HG03159 (cell line): ENCODE measurements around the gene DPCD.

Experiments
- ATAC-seq: cut with Tn5 transposase; IDR thresholded peaks from one replicate; pipeline ENCODE4 v1.9.1; 2021; ENCODE audit warnings: mild to moderate bottlenecking, moderate library complexity; ENCODE audit not compliant: unreplicated experiment

DPCD gene

DNA sequence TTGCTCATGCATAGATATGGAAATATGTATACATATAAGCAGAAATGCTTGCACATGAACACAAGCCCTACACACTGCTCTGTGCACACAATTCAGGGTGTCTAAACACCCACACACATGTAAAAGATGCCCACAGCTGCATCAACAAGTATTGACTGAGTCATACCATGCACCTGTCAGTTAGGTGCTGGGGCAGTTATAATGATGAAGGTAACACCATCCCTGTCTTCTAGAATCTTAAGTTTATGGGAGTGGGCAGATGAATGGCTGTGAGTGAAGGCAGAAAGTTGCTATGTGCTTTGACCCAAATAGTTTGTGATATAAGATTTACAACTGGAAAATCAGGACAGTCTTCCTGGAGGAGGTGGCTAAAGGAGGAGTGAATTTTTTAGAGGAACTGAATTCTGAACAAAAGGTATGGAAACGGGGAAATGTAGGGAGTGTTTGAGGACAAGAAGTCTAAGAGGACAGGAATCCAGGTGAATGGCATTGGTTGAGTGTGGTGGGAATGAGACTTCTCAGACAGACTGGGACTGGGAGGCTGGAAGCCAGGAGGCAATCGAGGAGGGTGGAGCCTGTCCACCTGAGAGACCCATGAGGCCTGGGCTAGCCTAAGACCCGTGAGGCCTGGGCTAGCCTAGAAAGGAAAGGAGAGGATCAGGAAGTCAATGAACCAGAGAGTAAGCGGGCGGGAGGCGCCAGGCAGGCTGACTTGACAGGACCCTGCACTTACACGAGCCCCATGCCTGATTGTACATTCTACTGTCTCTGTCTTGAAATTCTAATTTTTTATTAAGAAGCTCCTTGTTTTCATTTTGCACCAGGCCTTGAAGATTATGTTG is 20.7 kb upstream of the DPCD start:
- ATAC-seq = no peak

GRCh38 chr10:101568054-101568745 is 19.9 kb upstream of the DPCD start:
- ATAC-seq = no peak

GRCh38 chr10:101569323-101569621 is 18.8 kb upstream of the DPCD start:
- no peak for ATAC-seq

DNA sequence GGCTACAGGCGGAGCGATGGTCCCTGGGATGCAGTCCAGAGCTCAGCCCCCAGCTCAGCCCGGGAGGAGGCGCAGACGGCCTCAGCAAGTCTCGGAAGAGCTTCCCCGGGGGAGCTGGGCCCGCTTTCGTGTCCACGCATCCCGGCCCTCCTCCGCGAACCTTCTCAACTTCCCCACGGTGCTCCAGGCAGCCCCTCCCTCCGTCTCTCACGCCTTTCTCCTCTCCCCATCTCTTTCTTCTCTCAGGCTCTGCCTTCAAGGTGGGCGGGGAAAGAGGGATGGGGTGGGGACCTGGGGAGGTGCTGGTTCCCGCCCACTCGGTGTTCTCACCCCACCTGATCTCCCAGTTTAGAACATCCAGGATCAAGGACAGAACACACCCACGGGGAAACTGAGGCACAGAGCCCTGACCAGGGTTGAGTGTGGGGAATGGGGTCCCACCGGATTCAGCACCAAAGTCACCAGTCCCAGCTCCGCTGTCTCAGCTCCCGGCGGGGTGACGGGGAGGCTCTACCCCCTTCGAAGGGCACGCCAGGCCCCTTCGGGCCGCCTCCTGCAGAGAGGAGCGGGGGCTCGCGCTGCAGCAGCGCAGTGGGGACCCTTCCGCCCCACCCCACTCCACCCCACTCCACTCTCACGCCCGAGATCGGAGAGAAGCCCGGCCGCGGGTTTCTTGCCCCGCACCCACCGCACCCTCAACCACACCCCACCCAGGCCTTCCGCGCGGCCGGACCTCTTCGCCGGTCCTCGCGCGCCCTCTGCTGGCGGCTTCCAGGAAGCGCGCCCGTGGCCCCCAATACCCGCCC is 18.3 kb upstream of the DPCD start:
- peak; percentile 58 for ATAC-seq

- ATAC-seq = peak; percentile 11
These were observed 17.5 kb upstream of the DPCD start for GRCh38 chr10:101570428-101571270.

GRCh38 chr10:101571271-101571925 is 16.7 kb upstream of the DPCD start:
- no peak for ATAC-seq

- no peak for ATAC-seq
These were observed 16.0 kb upstream of the DPCD start for GRCh38 chr10:101572126-101572525.

- ATAC-seq = no peak
These were observed 15.3 kb upstream of the DPCD start for GRCh38 chr10:101572785-101573184.

DNA sequence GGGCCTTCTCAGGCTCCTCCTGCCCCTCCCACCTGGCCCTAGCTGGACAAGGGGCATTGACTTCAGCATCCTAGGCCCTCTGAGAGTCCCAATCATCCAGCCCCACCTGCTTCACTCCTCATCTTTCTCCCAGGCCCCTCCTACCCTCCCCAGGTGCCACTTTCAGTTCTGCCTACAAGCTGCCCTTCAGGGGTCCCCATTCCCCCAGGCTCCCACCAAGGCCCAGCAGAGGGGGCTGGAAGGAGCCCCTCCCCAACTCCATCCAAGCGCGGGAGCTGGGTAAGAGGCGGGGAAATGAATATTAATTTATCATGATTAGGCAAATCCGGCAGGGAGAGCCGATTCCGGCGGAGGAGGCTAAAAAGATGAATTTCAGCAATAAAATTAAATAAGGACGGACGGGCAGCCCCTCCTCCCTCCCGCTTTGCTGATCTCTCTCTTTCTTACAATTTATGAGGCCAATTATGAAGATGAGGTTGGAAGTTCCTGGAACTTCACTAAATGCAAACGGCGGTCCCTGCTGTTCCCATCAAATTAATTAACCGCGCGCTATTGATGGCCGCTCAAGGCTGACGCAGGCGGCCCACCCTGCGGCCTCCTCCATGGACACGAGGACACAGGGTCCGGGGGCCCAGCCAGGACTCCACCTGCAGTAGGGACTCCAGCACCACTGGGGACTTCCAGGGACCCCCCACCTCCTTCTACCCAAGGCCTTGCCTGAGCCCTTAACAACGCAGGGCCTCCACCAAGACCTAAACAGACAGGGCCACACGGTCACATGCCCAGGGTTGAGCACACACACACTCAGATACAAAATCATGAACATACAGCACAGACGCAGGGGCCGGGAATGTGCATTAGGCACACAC is 14.0 kb upstream of the DPCD start:
- ATAC-seq = no peak

DNA sequence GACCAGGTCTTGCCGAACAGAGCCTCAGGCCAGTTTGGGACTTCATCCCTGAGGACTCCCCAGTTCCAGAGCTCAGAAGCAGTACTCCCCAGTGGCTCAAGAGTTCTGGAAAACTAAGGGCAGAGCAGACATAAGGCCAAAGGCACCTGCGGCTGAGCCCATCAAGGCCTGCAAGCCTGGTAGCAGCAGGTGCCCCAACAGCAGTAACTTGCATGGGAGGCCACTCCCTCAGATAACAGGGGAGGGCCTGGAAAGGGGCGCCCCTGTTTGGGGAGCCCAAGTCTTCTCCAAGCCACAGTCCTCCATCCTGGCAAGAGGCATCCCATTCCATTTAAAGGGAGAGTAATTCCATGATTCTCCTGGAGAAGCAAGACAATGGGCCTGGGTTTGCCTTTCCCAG is 13.0 kb upstream of the DPCD start:
- no peak for ATAC-seq

- no peak for ATAC-seq
These were observed 12.4 kb upstream of the DPCD start for GRCh38 chr10:101575580-101576210.

- no peak for ATAC-seq
These were observed 11.8 kb upstream of the DPCD start for GRCh38 chr10:101576211-101576863.

GRCh38 chr10:101577121-101577871 is 10.8 kb upstream of the DPCD start:
- ATAC-seq = no peak

GRCh38 chr10:101578192-101578591 is 9.9 kb upstream of the DPCD start:
- ATAC-seq = no peak

GRCh38 chr10:101578803-101579515 is 9.2 kb upstream of the DPCD start:
- ATAC-seq = no peak

DNA sequence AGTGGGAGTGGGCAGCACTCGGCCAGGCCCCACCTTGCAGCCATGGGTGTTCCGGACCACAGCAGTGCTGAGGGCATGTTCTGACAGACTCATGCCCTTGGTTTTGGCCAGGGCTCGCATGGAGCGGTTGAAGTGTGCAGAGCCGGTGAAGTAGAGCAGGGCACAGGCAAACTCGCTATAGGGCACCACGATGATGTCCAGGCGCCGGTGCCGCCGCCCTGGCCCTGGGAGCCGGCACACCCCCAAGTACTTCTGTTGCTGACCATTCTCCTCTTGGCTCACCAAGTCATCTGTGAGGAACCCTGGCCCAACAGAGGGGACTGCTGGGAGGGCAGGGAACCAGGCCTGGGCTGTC is 8.6 kb upstream of the DPCD start:
- no peak for ATAC-seq
